ENCODE results near the gene WIF1.

- TF ChIP-seq CTCF (IDR thresholded peaks at IDR 0.05) (no peak), POLR2A (IDR thresholded peaks at IDR 0.05) (no peak)
Measured at GRCh38 chr12:65083581-65083980, 37.5 kb downstream of the WIF1 start.
